H1 (cell line): ENCODE results near the gene JMJD7. TPM values are rescaled to one million over a fixed set of nuclear protein-coding genes. Genes with fewer than 3 reads are reported as not detected.

Experiments used
- CEBPB ChIP-seq: IDR thresholded peaks from 2 replicates; pipeline ENCODE4 v1.6.1; 2012; ENCODE audit warnings: low read depth, low read length
- SP2 ChIP-seq: IDR thresholded peaks from 2 replicates; pipeline ENCODE4 v1.6.1; 2012; ENCODE audit warnings: mild to moderate bottlenecking, low read length, inconsistent platforms
- polyA plus RNA-seq, 7 experiments: library from polyadenylated mRNA; depleted of rRNA in 3 of 7; stranded (reverse) in 5 of 7; unstranded in 2 of 7; fragments of >200 nt in 5 of 7; fragments of 200-250 nt in 2 of 7; gene quantifications; 1 replicate in 5 of 7; 2 replicates in 1 of 7; 4 replicates in 1 of 7; pipeline versions ENCODE4 v1.2.1 to v1.2.3, GENCODE V29; 2011 to 2013; ENCODE audit warnings: missing spikeins in 2 of 7, mixed read lengths in 2 of 7
- total RNA-seq: library from RNA; stranded (reverse); fragmentation: NEBNext Ultra II Directional; extraction: Animal tissue kit (Norgen Biotek cat#: 25700); gene quantifications from 2 replicates; pipeline ENCODE4 v1.2.1, GENCODE V29; 2021

JMJD7 gene
- total and polyA plus RNA-seq, 2 of the 8 experiments (the other 6 are each of a cell fraction or from before 2014, with no cell fraction given) = 15.0 to 20.0 TPM

- TF ChIP-seq CEBPB = no peak
- TF ChIP-seq SP2 = no peak
- TF ChIP-seq, all 59 proteins: peak for 0
Observed at GRCh38 chr15:41885321-41885720, 57.4 kb downstream of the JMJD7 start (continued).
